GM12878 (cell line): ENCODE measurements around the gene REV3L. TPM values are rescaled to one million over a fixed set of nuclear protein-coding genes. Genes with fewer than 3 reads are reported as not detected.

Experiments
- ATAC-seq: fragments of 200-7000 bp; cut with Tn5 transposase; 3 replicates; pipeline ENCODE4 v1.9.1; 2020; ENCODE audit warnings: mild to moderate bottlenecking, moderate library complexity
- BruUV-seq: library from RNA; stranded (reverse); fragments of 400-500 nt; replicated peaks from 2 replicates; lab custom pipeline; 2021; lab: Mats Ljungman, UMichigan
- CTCF ChIA-PET: fragments of 300-600 bp; sonication (Branson Sonifier 250); formaldehyde crosslinking; extraction: SDS; loops from one replicate; lab custom pipeline; 2021; ENCODE audit warnings: inconsistent platforms; lab: Yijun Ruan, JAX
- POLR2A ChIA-PET: fragments of 350-600 bp; formaldehyde crosslinking; extraction: SDS; loops from one replicate; lab custom pipeline; 2021; ENCODE audit warnings: inconsistent platforms; lab: Charles Lee
- RAD21 ChIA-PET: fragments of 300-600 bp; sonication (Branson Sonifier 250); formaldehyde crosslinking; loops from one replicate; lab custom pipeline; 2023; ENCODE audit warnings: antibody characterized with exemption; ENCODE audit not compliant: unreplicated experiment; lab: Charles Lee
- SMC1A ChIA-PET: fragments of 300-600 bp; sonication (Branson Sonifier 250); formaldehyde crosslinking; loops from one replicate; lab custom pipeline; 2023; ENCODE audit not compliant: unreplicated experiment, uncharacterized antibody; lab: Charles Lee
- DNase-seq: peaks from one replicate; pipeline ENCODE4 v3.0.0-alpha.2; 2011; ENCODE audit warnings: low read depth, low spot score
- FAIRE-seq: peaks from 3 replicates; lab custom pipeline; 2011; peaks lifted over from hg19 to GRCh38; lab: Jason Lieb, UNC
- H2AFZ ChIP-seq: 2 replicates; pipeline ENCODE4 v1.6.0; 2011; ENCODE audit warnings: low read depth, low read length, control low read depth; ENCODE audit not compliant: control insufficient read depth
- H3K27ac ChIP-seq: 2 replicates; pipeline ENCODE4 v1.5.1; 2011; ENCODE audit warnings: control low read depth; ENCODE audit not compliant: control insufficient read depth, insufficient read depth
- H3K27me3 ChIP-seq, 2 experiments: replicated peaks in 1 of 2; 2 replicates each; pipeline versions ENCODE4 v1.6.0 to v1.6.1; 2011; ENCODE audit warnings: low read length in 1 of 2; ENCODE audit not compliant: control insufficient read depth in 2 of 2, insufficient read depth in 2 of 2
- H3K36me3 ChIP-seq, 2 experiments: 2 replicates each; pipeline ENCODE4 v1.5.1; 2011; ENCODE audit warnings: low read length in 1 of 2; ENCODE audit not compliant: control insufficient read depth in 2 of 2, insufficient read depth in 2 of 2
- H3K4me1 ChIP-seq: 2 replicates; pipeline ENCODE4 v1.6.1; 2011; ENCODE audit warnings: mild to moderate bottlenecking, low read length, moderate library complexity, mixed read lengths; ENCODE audit not compliant: control insufficient read depth, insufficient read depth
- H3K4me2 ChIP-seq: 2 replicates; pipeline ENCODE4 v1.6.0; 2011; ENCODE audit warnings: control low read depth; ENCODE audit not compliant: control insufficient read depth, insufficient read depth
- H3K4me3 ChIP-seq: fragments of 200-600 bp; sonication (generic); 2 replicates; pipeline ENCODE4 v1.5.1; 2016
- H3K79me2 ChIP-seq: 2 replicates; pipeline ENCODE4 v1.6.0; 2011; ENCODE audit warnings: low read length; ENCODE audit not compliant: control insufficient read depth, insufficient read depth
- H3K9ac ChIP-seq: 2 replicates; pipeline ENCODE4 v1.8.0; 2011; ENCODE audit warnings: low read length, control low read depth, mixed read lengths; ENCODE audit not compliant: control insufficient read depth, insufficient read depth
- H3K9me3 ChIP-seq: replicated peaks from 3 replicates; pipeline ENCODE4 v1.5.1; 2011; ENCODE audit warnings: mild to moderate bottlenecking, low read length; ENCODE audit not compliant: control insufficient read depth, insufficient read depth
- H4K20me1 ChIP-seq: 2 replicates; pipeline ENCODE4 v1.6.0; 2011; ENCODE audit not compliant: control insufficient read depth, insufficient read depth
- CREM ChIP-seq: IDR thresholded peaks from 2 replicates; pipeline ENCODE4 v1.6.1; 2014; ENCODE audit warnings: antibody characterized with exemption, low read depth
- PBX3 ChIP-seq: IDR thresholded peaks from 2 replicates; pipeline ENCODE4 v1.6.1; 2011; ENCODE audit warnings: mild to moderate bottlenecking, low read depth, low read length, moderate library complexity; ENCODE audit not compliant: insufficient replicate concordance
- SREBF1 ChIP-seq: IDR thresholded peaks from 2 replicates; pipeline ENCODE4 v1.6.1; 2012; ENCODE audit warnings: mild to moderate bottlenecking, low read length
- ZBTB4 ChIP-seq: fragments of 450-650 bp; formaldehyde crosslinking; IDR thresholded peaks from 2 replicates; pipeline ENCODE4 v1.4.0; 2022; ENCODE audit warnings: mild to moderate bottlenecking, moderate library complexity
- ZNF384 ChIP-seq: IDR thresholded peaks from 2 replicates; pipeline ENCODE4 v1.6.1; 2012; ENCODE audit warnings: low read depth, mild to moderate bottlenecking, low read length, improper control_type of control experiment, borderline replicate concordance
- WGBS: methylation state at CpG from one replicate; pipeline ENCODE4 v1.1.6; 2016; ENCODE audit warnings: low lambda C conversion rate; ENCODE audit not compliant: insufficient replicate concordance, insufficient coverage; ENCODE audit errors: missing lambda C conversion rate; 5-methylcytosine and 5-hydroxymethylcytosine counted together
- in situ Hi-C: fragments of 300-500 bp; cut with MboI; formaldehyde crosslinking; loops from 9 replicates; pipeline ENCODE4 v1.14.3; 2018; ENCODE audit warnings: mixed read lengths
- intact Hi-C: fragments of 100-400 bp; cut with micrococcal nuclease; formaldehyde crosslinking; loops from one replicate; pipeline ENCODE4 v1.14.2; 2022; ENCODE audit not compliant: unreplicated experiment
- polyA plus RNA-seq, 11 experiments: library from polyadenylated mRNA; depleted of rRNA in 4 of 11; unstranded in 6 of 11; stranded (reverse) in 5 of 11; fragments of >200 nt; fragmentation: Nextera tagmentation in 4 of 11; fragmentation: Illumina TruSeq in 1 of 11; extraction: Ambion mirVana in 4 of 11; extraction: Trizol in 1 of 11; gene quantifications; 1 replicate in 1 of 11; 2 replicates in 10 of 11; pipeline versions ENCODE4 v1.2.1 to v1.2.3, GENCODE V29; 2011 to 2016; ENCODE audit warnings: inconsistent platforms in 2 of 11, missing spikeins in 2 of 11, low read depth in 1 of 11
- total RNA-seq, 4 experiments: library from RNA; depleted of rRNA in 3 of 4; stranded (reverse); fragments of >200 nt in 3 of 4; fragmentation: Illumina TruSeq in 1 of 4; extraction: Trizol in 1 of 4; gene quantifications; 2 replicates each; pipeline versions ENCODE4 v1.2.1 to v1.2.3, GENCODE V29; 2013 to 2021

Gene REV3L
- total and polyA plus RNA-seq, 10 of the 15 experiments (the other 5 are each of a cell fraction or from before 2014, with no cell fraction given) = 7.6 to 33.6 (median 21.5) TPM

- 94% methylated on average over 2 of the region's 2 CpGs for WGBS
- no peaks in the 10 kb centered on the region for H3K9me3 ChIP-seq
- CTCF ChIA-PET = no interaction called here
- RAD21 ChIA-PET = no interaction called here
- FAIRE-seq (no peak), ATAC-seq (no peak), DNase-seq (no peak)
- H3K79me2 ChIP-seq = no peaks in the 10 kb centered on the region
- H3K27ac ChIP-seq = no peak overlapping the region
- H3K4me1 ChIP-seq = no peaks in the 10 kb centered on the region
- H3K27me3 ChIP-seq = no peaks in the 10 kb centered on the region
- no peak for TF ChIP-seq PBX3
- no peak for TF ChIP-seq CREM
- no peak for TF ChIP-seq SREBF1
- no peak for TF ChIP-seq ZNF384
- TF ChIP-seq ZBTB4 = no peak
- H4K20me1 ChIP-seq = no peaks in the 10 kb centered on the region
- SMC1A ChIA-PET = interaction anchor here (0.9 to 1.5 kb wide), 3 partner anchors 16 to 46 kb away, joined by 3 to 4 read pairs (median 4); no protein-coding TSS in a partner anchor
- no TSS peak for BruUV-seq
- no peak overlapping the region for H3K9ac ChIP-seq
- intact Hi-C loops = no loop called here
- in situ Hi-C loops = no loop called here
- no peaks in the 10 kb centered on the region for H3K36me3 ChIP-seq
- H3K4me2 ChIP-seq = no peak overlapping the region
- no peak overlapping the region for H2AFZ ChIP-seq
- no peak overlapping the region for H3K4me3 ChIP-seq
- POLR2A ChIA-PET = no interaction called here
Measured at GRCh38 chr6:111503660-111504059, 20.6 kb upstream of the REV3L start.
